Left kidney (tissue), 8 donors: ENCODE measurements around the gene SRSF2. TPM values are rescaled to one million over a fixed set of nuclear protein-coding genes. Genes with fewer than 3 reads are reported as not detected.
"Not testable (repeated sequence)": the region's sequence is repeated elsewhere in the genome, so short reads cannot be mapped to it uniquely, and the experiment has no call there.

Experiments
- DNase-seq: peaks from one replicate; pipeline ENCODE4 v3.0.0-alpha.2; 2013
- long read RNA-seq, 8 donors: transcript quantifications; one replicate each; lab custom pipeline, GENCODE V29; 2026
- polyA plus RNA-seq: library from polyadenylated mRNA; unstranded; fragments of 120-200 nt; gene quantifications from one replicate; pipeline ENCODE4 v1.2.1, GENCODE V29; 2013; ENCODE audit not compliant: insufficient read length

Gene SRSF2, protein sequence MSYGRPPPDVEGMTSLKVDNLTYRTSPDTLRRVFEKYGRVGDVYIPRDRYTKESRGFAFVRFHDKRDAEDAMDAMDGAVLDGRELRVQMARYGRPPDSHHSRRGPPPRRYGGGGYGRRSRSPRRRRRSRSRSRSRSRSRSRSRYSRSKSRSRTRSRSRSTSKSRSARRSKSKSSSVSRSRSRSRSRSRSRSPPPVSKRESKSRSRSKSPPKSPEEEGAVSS
- polyA plus RNA-seq: 473 TPM
- long read RNA-seq, donor 1, transcript SRSF2-202 (3 exons, 1,927 nt): major isoform, 60 of 103 reads
- long read RNA-seq, donor 1, transcript SRSF2-203 (2 exons, 2,885 nt): minor isoform, 9 of 103 reads
- long read RNA-seq, donor 1, transcript SRSF2-208 (4 exons, 1,359 nt): minor isoform, 5 of 103 reads
- long read RNA-seq, donor 1, transcript SRSF2-209 (2 exons, 1,001 nt): minor isoform, 17 of 103 reads
- long read RNA-seq, donor 1, partial matches to known transcripts: 6 of 103 reads
- long read RNA-seq, donor 1, other reads (novel, unspliced or antisense): 0 of 103 reads
- long read RNA-seq, donor 2, transcript SRSF2-208 (4 exons, 1,359 nt): minor isoform, 5 of 117 reads
- long read RNA-seq, donor 2, transcript SRSF2-202 (3 exons, 1,927 nt): major isoform, 58 of 117 reads
- long read RNA-seq, donor 2, transcript SRSF2-209 (2 exons, 1,001 nt): minor isoform, 34 of 117 reads
- long read RNA-seq, donor 2, transcript SRSF2-203 (2 exons, 2,885 nt): minor isoform, 11 of 117 reads
- long read RNA-seq, donor 2, partial matches to known transcripts: 0 of 117 reads
- long read RNA-seq, donor 2, other reads (novel, unspliced or antisense): 0 of 117 reads
- long read RNA-seq, donor 3, transcript SRSF2-209 (2 exons, 1,001 nt): minor isoform, 22 of 109 reads
- long read RNA-seq, donor 3, transcript SRSF2-202 (3 exons, 1,927 nt): major isoform, 49 of 109 reads
- long read RNA-seq, donor 3, transcript SRSF2-208 (4 exons, 1,359 nt): minor isoform, 7 of 109 reads
- long read RNA-seq, donor 3, transcript SRSF2-203 (2 exons, 2,885 nt): minor isoform, 14 of 109 reads
- long read RNA-seq, donor 3, partial matches to known transcripts: 14 of 109 reads
- long read RNA-seq, donor 3, other reads (novel, unspliced or antisense): 0 of 109 reads
- long read RNA-seq, donor 4, partial matches to known transcripts: 0 of 9 reads
- long read RNA-seq, donor 4, other reads (novel, unspliced or antisense): 0 of 9 reads
- long read RNA-seq, donor 5, transcript SRSF2-204 (5 exons, 1,357 nt): minor isoform, 5 of 178 reads
- long read RNA-seq, donor 5, transcript SRSF2-203 (2 exons, 2,885 nt): minor isoform, 21 of 178 reads
- long read RNA-seq, donor 5, transcript SRSF2-202 (3 exons, 1,927 nt): major isoform, 75 of 178 reads
- long read RNA-seq, donor 5, transcript SRSF2-209 (2 exons, 1,001 nt): minor isoform, 33 of 178 reads
- long read RNA-seq, donor 5, partial matches to known transcripts: 28 of 178 reads
- long read RNA-seq, donor 5, other reads (novel, unspliced or antisense): 7 of 178 reads
- long read RNA-seq, donor 6, transcript SRSF2-208 (4 exons, 1,359 nt): minor isoform, 5 of 89 reads
- long read RNA-seq, donor 6, transcript SRSF2-209 (2 exons, 1,001 nt): minor isoform, 13 of 89 reads
- long read RNA-seq, donor 6, transcript SRSF2-202 (3 exons, 1,927 nt): major isoform, 45 of 89 reads
- long read RNA-seq, donor 6, transcript SRSF2-203 (2 exons, 2,885 nt): minor isoform, 13 of 89 reads
- long read RNA-seq, donor 6, partial matches to known transcripts: 10 of 89 reads
- long read RNA-seq, donor 6, other reads (novel, unspliced or antisense): 0 of 89 reads
- long read RNA-seq, donor 7, transcript SRSF2-203 (2 exons, 2,885 nt): minor isoform, 30 of 178 reads
- long read RNA-seq, donor 7, transcript SRSF2-208 (4 exons, 1,359 nt): minor isoform, 5 of 178 reads
- long read RNA-seq, donor 7, transcript SRSF2-209 (2 exons, 1,001 nt): minor isoform, 37 of 178 reads
- long read RNA-seq, donor 7, transcript SRSF2-202 (3 exons, 1,927 nt): major isoform, 81 of 178 reads
- long read RNA-seq, donor 7, partial matches to known transcripts: 19 of 178 reads
- long read RNA-seq, donor 7, other reads (novel, unspliced or antisense): 0 of 178 reads
- long read RNA-seq, donor 8, transcript SRSF2-209 (2 exons, 1,001 nt): minor isoform, 16 of 58 reads
- long read RNA-seq, donor 8, transcript SRSF2-202 (3 exons, 1,927 nt): major isoform, 25 of 58 reads
- long read RNA-seq, donor 8, transcript SRSF2-203 (2 exons, 2,885 nt): minor isoform, 9 of 58 reads
- long read RNA-seq, donor 8, partial matches to known transcripts: 0 of 58 reads
- long read RNA-seq, donor 8, other reads (novel, unspliced or antisense): 0 of 58 reads

DNA sequence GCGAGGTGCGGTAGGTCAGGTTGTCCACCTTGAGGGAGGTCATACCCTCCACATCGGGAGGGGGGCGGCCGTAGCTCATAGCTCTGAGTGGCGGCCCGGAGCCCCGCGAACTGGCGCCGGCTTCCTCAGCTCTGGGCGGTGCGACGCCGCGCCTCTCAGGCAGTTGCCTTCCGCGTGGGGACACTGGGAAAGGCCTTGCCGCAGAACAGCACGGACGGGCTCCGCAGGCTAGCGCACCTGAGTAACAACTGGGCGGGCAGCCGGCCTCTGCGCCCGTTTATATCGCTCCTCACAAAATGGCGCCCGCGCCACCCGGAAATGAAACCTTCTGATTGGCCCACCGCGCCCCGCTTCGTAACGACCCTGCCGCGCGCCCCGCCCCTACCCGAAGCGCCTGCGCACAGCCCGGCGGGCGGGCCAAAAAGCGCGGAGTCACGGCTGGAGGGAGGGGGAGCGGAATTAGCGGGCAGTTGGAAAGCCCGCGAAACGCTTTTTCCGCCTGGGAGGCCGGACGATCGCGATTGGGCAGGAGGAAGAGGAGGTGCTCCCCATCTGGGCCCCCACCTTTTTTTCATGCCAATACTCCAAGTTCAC, at the start of gene SRSF2:
Gene SRSF2 (minus strand): TSS at position 250 of the 594 bp plus-strand sequence. CDS start 171 bp downstream, at position 79.
- DNase-seq: peak; percentile 98

DNA sequence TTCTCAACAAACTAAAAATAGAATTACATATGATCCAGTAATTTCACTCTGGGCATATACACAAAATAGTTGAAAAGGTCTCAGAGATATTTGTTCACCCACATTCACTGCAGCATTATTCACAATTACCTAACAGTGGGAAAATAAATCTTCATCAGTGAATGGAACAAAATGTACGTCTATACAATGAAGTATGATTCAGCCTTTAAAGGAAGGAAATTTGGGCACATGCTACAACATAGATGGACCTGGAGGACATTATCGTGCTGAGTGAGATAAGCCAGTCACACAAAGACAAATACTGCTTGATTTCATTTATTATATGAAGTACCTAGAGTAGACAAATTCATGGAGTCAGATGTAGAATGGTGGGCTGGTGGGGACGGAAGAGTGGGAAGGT, 47.8 kb upstream of the SRSF2 start:
- no peak for DNase-seq

DNA sequence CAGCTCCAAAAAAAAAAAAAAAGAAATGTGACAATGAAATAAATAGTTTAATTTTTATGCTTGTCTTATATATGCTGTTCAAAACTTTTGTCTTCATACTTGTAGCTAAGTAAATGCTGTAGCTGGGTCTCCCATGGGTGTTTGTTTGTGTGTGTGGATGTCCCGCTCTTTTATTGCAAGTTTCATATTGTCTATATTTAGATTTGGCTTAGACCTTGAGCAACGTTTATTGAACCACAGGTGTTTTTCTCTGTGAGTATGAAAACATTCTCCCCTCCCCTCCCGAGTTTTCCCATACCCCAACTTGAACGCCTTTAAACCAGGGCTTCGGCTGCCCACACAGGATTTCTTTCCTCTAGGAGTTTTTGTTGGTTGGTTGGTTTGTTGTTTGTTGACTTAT, 46.0 kb upstream of the SRSF2 start:
- no peak for DNase-seq

DNA sequence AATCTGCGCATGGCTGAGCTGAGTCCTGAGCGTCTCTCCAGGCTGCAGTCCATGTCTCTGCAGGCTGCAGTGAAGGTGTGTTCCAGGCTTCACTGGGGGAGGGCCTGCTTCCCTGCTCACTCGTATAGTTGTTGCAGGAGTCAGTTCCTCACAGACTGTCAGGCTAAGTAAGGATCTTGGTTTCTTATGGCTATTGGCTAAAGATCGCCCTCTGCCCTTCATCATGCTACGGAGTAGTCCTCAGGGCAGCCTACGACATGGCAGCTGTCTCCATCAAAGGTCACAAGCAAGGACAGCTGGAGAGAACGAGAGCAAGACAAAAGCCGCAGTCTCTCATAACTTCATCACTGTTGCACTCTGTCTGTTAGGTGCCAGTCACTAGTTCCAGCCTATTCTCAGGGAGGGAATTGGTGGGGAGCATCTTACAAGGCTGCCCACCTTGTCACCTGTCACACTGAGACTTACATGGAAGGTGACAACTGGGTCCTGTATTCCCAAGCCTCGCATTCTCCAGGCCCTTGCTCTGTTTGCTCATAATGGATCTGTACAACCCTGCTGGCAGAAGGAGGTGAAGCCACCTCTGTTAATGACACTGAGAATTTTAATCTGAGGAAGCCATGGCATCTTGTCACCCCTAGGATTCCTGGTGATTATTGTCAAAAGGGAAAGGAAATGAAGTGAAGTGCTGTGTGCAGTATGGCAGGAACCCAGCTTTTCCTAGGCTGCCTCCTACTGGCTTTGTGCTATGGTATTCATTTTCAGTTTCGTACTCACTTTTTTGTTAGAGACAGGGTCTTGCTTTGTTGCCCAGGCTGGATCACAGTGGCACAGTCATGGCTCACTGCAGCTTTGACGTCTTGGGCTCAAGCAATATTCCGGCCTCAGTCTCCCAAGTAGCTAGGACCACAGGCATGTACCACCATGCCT, 44.2 kb upstream of the SRSF2 start:
- no peak for DNase-seq

DNA sequence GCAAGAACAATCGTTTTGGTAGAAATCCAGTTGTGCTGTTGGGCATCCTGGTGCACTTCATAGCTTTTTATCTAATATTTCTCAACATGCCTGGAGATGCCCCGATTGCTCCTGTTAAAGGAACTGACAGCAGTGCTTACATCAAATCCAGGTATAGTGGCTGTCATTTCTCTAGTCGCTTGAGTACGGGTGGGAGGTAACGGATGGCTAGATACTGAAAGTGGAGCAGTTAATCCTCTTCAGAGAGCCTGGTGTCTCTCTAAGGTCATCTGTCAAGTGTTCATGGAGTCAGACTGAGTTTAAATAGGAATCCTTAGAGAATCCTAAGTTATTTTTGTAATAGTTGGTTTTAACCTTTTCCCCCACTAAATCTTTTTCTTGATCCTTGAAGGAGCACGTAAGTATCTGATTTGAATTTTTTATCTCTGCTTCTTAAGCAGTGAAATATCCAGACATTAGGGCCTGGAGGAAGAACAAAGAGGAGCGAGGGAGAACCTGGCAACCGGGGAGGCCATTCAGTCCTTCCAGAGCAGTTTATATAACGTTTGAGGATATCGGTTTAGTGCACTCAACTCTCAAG, 38.0 kb upstream of the SRSF2 start:
- DNase-seq: peak; percentile 27

DNA sequence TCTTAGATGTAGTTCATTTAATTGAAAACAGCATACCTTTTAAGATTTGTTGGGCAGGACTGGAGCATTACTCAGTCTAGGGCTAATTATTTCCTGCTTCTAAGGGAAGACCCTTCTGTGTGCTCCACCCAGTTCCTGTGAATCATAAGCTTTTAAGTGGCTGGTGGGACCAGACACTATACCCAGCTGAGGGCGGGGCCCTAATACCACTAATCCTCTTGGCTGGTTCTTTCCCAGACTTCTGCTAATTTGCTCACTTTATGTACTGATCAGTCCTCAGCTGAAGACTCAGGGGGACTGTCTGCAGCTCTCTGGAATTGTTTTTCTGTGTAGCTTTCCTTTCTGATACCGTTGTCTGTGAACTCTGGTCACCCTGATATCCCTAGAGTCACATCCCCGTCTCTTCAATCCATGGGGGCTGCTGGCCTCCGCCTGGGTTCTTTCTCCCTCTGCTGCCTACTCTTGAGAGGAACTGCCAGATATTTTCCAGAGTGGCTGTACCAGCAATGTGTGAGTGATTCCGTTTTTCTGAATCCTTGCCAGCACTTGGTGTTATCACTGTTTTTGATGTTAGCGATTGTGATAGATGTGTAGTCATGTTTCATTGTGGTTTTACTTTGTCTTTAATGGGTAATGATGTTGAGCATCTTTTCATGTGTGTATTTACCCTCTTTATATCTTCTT, 35.9 kb upstream of the SRSF2 start:
- DNase-seq: no peak

DNA sequence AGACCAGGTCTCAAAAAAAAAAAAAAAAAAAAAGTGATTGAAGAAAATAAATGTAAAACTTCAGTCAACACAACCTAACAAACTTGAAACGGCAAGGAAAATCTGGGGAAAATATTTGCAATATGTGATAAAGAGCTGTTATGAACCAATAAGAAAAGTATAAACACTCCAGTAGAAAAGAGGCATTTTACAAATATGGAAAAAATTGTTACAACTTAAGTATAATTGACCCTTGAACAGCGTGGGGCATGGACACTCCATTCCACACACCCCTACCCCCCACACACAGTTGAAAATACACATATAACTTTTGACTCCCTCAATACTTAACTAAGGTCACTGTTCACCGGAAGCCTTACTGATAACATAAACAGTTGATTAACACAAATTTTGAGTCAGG, 21.4 kb upstream of the SRSF2 start:
- no peak for DNase-seq

DNA sequence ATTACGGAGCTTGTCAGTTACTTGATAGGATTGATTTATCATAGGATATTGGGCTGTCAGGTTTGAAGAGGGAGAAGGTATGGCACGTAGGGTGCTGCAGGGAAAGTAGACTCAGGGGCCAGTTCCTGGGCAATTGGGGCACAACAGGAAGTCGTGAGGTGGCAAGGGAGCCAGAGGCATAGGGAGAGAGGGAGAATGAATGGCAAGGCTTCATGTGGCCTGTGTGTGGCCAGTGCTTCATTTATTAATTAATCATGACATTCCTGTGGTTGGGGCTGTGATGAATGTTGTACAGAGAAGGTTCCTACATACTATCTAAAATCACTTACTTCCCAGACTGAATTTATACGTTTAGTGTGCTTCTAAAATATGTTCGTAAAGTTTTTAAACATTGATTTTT, 20.1 kb upstream of the SRSF2 start:
- no peak for DNase-seq

DNA sequence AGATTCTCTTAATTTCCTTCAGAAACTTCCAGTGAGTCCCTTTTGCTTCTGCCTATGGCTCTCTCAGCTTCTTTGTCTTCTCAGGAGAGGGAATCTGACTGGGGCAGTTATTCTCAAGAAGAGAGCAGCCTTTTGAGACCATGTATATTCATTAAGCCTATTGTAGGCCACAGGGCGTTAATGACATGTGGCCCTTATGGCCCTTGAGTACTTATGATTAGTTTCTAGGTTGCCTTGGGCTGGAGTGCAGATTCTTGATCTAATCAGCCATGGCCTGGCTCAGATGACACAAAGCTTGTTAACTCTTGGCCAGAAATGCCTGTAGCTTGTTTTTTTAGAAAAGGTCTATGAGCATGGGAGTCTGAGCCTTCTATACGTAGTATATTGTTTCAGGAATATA, 18.2 kb upstream of the SRSF2 start:
- DNase-seq: no peak

DNA sequence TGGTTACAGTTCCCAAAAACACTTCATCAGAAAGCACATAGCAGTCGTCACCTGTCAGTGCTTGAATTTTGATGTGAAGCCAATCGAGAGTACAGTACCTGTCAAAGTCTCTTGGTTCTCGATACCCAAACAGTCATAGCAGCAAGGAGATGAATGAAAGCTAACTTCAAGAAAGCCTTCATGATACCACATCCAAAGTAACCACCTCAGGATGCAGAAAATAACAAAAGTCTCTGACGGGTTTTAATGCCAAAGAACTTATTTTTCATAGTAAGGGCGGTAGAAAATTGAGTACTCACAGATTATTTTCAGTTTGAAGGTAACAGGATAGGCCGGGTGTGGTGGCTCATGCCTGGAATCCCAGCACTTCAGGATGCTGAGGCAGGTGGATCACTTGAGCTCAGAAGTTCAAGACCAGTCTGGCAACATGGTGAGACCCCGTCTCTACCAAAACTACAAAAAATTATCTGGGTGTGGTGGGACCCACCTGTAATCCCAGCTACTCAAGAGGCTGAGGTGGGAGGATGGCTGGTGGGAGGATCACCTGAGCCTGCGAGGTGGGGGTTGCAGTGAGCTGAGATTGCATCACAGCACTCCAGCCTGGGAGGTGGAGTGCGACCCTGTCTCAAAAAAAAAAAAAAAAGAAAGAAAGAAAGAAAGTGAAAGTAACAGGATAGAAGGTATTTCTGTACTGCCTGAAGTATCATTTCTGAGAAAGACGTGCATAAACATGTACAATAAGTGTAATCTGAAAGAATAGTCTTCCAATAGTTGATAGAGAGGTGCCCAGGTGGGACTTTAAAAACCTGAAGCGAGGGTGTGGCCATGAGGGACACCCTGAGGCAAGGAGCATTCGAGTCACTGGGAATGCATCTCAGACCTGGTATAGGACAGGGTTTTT, 16.2 kb upstream of the SRSF2 start:
- no peak for DNase-seq

DNA sequence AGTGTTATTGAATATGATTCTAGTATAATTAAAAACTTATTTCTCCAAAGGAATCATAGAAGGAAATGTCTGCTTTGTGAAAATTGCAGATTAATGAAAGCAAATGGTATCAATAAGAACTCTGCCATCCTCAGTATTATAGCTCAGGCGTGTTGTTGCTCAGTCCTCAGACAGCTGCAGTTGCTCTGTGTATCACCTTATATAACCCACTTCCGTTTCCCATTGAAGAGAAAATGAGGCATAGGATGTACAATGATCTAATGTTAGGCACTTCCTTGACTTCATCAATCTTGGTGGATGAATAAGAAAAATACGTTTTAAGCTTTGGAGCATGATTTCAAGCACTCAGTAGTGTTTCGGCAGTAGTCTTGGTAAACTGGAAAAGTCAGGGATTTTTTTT, 14.9 kb upstream of the SRSF2 start:
- DNase-seq: no peak

DNA sequence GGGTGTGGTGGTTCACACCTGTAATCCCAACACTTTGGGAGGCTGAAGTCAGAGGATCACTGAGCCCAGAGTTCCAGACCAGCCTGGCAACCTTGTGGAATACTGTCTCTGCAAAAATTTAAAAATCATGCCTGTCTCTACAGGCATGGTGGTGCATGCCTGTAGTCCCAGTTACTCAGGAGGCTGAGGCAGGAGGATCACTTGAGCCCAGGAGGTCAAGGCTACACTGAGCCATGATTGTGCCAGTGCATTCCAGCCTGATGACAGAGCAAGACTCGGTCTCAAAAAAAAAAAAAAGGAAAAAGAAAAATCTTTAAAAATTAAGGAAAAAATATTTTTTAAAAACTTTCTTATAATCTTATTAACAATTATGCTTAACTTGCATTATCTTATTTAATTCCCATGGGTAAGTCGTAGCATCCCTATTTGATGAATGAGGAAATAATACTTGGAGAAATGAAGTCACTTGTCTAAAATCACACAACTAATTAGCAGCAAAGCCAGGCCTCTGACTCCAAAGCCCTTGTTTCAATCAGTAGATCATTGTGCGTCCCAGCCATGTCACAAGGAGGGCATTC, 14.4 kb upstream of the SRSF2 start:
- no peak for DNase-seq

DNA sequence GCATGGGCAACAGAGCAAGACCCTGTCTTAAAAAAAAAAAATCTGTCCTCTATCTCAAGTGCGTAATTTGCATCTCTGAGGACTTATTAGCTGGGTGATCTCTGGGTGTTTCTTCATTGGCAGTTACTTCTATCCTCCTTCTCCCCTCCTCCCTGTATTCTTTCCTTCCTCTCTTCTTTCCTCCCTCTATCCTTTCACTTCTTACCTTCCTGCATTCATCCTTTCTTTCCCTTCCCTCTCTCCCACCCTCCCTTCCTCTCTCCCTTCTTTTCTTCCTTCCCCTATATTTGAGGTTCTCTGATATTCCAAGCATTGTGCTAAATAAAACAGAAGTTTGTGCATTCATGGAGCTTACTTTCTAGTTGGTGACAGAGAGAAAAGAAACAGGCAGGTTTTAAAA, 11.5 kb upstream of the SRSF2 start:
- no peak for DNase-seq

DNA sequence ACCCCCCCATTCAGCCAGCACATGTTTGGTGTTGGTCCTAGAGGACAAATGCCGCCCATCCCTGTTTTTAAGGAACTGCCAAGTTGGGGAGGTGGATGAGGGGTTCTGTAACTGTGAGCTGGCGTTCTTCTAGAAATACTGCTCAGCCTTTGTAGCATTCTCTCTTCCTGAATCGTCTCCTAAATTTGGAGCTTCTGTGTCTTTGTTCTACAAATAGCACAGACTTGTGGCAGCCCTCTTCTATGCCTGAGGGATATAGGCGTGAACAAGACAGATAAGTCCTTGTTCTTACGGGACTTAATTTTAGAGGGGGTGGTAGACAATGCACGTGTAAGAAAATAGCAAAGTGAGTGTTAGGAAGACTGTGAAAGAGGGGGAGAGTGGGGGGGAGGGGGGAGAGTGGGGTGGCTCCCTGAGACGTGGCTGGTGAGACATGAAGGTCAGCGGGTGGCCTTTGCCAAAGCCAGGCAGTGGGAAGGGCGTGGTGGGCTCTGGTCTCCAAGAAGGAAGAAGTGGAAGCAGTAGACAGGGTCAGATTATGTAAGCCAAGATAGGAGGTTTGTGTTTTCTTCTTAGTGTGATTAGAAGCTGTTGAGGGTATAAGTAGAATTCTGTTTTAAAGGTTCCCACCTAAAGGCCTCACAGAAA, 10.7 kb upstream of the SRSF2 start:
- no peak for DNase-seq

DNA sequence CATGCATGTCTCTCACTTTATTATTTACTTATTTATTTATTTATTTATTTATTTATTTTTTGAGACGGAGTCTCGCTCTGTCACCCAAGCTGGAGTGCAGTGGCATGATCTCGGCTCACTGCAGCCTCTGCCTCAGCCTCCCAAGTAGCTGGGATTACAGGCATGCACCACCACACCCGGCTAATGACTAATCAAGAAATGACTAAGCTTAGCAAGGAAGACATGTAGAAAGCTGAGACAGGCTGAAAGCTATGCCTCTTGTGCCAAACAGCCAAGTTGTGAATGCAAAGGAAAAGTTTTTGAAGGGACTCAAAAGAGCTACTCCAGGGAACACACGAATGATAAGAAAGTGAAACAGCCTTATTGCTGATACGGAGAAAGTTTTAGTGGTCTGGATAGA, 8.7 kb upstream of the SRSF2 start:
- DNase-seq: not testable (repeated sequence)
